Measurements from ENCODE around the gene TBKBP1.

Gene TBKBP1

DNA sequence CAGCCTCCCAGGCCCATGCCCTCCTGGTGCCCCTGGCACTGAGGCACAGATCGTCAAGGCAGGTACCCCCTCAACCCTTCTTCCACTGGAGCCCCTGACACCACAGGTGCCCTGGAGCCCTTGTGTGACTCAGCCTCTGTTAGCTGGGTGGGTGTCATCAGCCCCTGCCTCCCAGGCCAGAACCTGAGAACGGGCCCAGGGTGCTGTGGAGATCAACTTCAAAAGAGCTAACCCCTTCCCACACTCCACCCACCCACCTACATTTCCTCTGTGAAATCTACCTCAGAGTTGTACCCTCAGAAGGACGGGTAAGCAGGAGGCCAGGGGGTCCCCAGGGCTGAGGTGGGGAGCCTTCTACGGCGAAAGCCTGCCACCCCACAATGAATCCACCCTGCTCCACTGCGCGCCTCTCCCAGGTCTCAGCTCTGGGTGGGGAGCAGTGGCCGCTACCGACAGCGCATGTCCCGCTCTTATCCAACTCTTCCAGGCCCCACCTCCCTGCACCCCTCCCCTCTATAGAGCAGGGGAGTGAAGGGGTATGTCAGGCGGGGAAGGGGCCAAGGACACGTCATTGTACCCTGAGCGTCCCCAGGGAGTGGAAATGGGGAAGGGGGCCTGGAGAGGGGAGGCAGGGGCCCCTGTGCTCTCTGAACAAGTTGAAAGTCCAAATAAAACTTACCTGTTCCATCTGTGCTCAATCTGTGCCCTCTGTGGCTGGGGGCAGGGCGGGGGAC is 17.6 kb downstream of the TBKBP1 start:
- H3K4me3 ChIP-seq (ENCODE audit: low read depth, low read length): no peak overlapping the region
- TF ChIP-seq, protein P1, sequence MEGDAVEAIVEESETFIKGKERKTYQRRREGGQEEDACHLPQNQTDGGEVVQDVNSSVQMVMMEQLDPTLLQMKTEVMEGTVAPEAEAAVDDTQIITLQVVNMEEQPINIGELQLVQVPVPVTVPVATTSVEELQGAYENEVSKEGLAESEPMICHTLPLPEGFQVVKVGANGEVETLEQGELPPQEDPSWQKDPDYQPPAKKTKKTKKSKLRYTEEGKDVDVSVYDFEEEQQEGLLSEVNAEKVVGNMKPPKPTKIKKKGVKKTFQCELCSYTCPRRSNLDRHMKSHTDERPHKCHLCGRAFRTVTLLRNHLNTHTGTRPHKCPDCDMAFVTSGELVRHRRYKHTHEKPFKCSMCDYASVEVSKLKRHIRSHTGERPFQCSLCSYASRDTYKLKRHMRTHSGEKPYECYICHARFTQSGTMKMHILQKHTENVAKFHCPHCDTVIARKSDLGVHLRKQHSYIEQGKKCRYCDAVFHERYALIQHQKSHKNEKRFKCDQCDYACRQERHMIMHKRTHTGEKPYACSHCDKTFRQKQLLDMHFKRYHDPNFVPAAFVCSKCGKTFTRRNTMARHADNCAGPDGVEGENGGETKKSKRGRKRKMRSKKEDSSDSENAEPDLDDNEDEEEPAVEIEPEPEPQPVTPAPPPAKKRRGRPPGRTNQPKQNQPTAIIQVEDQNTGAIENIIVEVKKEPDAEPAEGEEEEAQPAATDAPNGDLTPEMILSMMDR (IDR thresholded peaks at IDR 0.05; ENCODE audit: low read depth, low read length): no peak

DNA sequence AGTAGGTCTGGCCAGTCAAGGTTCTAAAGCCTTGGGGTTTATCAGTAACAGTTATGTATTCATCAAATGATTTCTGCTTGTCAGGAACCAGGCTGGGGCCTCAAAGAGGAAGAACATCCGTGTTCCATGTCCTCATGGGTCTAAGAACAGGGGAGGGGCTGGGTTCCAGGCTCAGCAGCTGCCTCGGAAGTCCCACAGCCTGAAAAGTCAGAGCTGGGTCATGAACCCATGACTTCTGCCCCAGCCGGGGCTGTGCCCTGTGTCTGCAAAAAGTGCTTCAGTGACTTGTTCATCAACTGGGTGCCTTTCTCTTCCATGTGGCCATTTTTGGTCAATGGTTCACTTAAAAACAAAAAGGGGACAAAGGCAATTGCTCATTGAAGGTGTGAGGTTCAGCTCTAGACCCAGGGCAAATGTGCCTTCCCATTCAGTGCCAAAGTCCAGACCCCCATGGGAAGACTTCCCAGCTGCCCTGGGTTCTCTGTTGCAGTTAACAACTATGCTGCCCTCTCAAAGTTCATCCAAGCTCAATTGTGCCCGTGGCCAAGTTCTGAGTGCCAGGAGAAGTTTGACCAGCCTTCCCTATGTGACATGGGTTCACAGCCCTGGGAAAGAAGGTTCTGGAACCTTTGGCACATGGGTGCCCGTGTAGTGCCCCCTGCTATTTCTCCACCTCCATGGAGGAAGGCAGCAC is 18.5 kb downstream of the TBKBP1 start:
- TF ChIP-seq, protein P1 (IDR thresholded peaks at IDR 0.05; ENCODE audit: low read depth, low read length): no peak

DNA sequence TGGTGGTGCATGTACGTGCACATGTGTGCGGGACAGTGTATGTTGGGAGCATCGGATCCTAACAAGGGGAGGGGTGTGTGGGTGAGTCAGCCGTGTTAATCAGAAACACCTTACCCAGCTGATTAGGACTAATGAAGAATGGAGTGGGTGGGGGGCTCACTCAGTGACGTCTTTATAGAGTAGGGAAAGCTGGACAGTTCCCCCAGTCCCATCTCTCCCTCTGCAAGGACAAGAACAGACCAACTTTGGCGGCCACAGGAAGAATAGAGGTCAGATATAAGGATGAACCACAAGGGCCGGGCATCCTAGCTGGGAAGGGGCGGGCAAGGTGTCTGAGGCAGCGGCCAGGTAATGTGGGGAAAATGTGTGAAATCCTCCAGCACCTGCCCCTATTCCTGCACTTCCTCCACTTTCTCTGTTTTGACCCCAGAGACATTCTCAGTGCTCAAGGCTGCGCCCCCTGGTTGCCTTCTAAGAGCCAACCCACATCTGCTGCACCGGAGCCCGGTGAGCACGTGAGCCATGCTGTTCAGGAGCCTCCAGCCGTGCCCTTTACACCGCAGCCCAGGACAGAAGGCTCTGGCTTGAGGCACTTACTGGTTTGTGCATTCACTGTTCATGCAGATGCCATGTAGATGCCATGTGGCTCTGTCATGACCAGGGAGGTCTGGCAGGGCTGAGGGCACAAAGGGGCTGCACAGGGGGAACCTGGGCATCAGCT is 20.2 kb downstream of the TBKBP1 start:
- TF ChIP-seq, protein P1 (IDR thresholded peaks at IDR 0.05; ENCODE audit: low read depth, low read length): no peak
- no peak overlapping the region for H3K4me3 ChIP-seq (ENCODE audit: low read depth, low read length)

More for the DNA sequence above, 18.5 kb downstream of the TBKBP1 start:
- no peak overlapping the region for H3K4me3 ChIP-seq (ENCODE audit: low read depth, low read length)

DNA sequence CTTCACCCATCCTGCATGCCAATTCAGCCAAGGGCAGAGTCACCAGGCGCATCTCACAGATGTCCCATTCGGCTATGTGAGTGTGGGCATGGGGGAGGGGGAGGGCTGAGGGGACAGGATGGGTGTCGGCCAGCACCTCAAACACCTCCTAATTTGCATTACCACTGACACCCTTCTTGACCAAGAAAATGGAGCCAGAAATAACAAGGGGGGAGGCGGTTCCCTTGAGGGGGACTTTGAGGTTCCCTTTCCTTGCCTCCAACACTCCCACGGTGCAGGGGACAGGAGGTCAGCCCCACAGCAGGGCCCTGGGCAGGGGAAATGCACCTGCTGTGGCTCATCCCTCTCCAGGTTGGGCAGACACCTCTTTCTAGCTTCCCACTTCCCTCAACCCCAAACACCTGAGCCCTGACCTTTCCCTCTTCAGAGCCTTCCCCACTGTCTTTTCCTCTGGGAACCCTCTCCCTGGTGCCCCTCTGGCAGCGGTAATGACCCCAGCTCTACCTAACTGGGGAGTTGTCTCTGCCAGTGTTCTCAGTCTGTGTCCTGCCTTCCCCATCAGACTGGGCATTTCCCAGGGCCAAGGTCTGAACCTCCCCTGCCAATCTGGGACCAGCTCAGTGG is 20.9 kb downstream of the TBKBP1 start:
- TF ChIP-seq, protein P1 (IDR thresholded peaks at IDR 0.05; ENCODE audit: low read depth, low read length): no peak

DNA sequence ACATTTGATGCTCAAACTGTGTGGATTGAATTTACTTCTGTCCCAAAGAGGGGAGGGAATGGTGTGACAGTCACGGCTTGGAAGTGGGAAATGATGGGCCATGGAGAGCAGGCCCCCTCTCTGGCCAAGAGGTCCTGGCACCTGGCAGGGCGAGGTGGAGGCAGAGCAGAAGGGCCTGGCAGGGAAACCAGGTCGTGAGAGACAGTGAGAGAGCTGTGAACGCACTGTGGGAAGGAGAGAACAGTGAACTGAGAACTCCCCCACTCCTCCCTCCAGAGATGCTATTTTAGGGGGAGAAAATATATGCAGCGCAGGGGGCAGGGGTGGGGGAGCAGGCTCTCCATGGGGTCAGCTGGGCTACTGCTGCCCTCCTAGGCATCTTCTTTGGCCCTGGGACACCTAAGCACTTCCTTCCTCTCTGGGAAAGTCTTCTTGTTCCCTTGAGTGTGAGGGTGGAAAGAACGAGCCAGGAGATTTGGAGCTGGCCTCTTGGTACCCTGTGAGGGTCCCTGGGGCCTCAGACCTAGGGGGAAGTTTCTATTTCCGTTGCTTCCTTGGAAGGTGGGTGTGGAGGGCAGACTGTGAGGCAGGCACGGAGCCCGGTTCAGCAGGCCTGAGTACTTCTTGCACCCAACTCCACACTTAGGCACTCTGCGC is 21.8 kb downstream of the TBKBP1 start:
- no peak overlapping the region for H3K4me3 ChIP-seq (ENCODE audit: low read depth, low read length)
- TF ChIP-seq, protein P1 (IDR thresholded peaks at IDR 0.05; ENCODE audit: low read depth, low read length): no peak

More for the DNA sequence above, 20.9 kb downstream of the TBKBP1 start:
- no peak overlapping the region for H3K4me3 ChIP-seq (ENCODE audit: low read depth, low read length)

DNA sequence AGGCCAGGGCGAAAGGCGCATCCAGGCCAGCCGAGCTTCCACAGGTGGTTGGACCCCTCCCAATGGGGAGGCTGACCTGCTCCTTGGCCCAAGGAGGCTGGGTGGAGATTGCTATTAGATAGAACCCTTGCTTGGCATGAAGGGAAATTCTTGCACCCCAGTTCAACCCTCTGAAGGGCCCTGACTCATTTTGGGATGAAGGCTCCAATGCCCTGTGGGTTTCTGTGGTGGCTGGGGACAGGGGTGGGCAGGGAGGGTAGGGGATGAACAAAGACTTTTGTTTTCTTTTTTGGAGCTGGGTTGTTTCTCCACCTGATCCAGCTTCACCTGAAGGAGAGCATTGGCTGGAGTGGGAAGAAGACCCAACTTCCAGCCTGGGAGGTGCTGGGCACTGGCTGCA is 22.4 kb downstream of the TBKBP1 start:
- H3K4me3 ChIP-seq (ENCODE audit: low read depth, low read length): no peak overlapping the region
- TF ChIP-seq, protein P1 (IDR thresholded peaks at IDR 0.05; ENCODE audit: low read depth, low read length): no peak
